Heart right ventricle (tissue), 16 donors: ENCODE measurements around the gene SPATA4. TPM values are rescaled to one million over a fixed set of nuclear protein-coding genes. Genes with fewer than 3 reads are reported as not detected.

ENCODE experiments used
- ATAC-seq, 8 donors: fragments of 200-7000 bp; cut with Tn5 transposase; one replicate each; pipeline ENCODE4 v1.9.1; 2020; ENCODE audit warnings: mild to moderate bottlenecking in 8 of 8, moderate library complexity in 8 of 8, moderate number of reproducible peaks in 1 of 8
- DNase-seq, 2 donors: peaks; one replicate each; pipeline ENCODE4 v3.0.0-alpha.2; 2020
- H3K27ac ChIP-seq, 10 donors: fragments of 200-600 bp; sonication (generic) in 2 of 10; one replicate each; pipeline versions ENCODE4 v1.5.0 to v1.8.0; 2020 to 2022; ENCODE audit warnings: mild to moderate bottlenecking in 3 of 10
- H3K27me3 ChIP-seq, 7 donors: fragments of 200-600 bp; one replicate each; pipeline ENCODE4 v1.8.0; 2021 to 2022; ENCODE audit warnings: mild to moderate bottlenecking in 2 of 7
- H3K36me3 ChIP-seq, 9 donors: fragments of 200-600 bp; sonication (generic) in 1 of 9; one replicate each; pipeline versions ENCODE4 v1.5.0 to v1.8.0; 2020 to 2022; ENCODE audit warnings: mild to moderate bottlenecking in 2 of 9
- H3K4me1 ChIP-seq, 9 donors: fragments of 200-600 bp; sonication (generic) in 1 of 9; one replicate each; pipeline versions ENCODE4 v1.5.0 to v1.8.0; 2020 to 2022; ENCODE audit warnings: mild to moderate bottlenecking in 4 of 9
- H3K4me3 ChIP-seq, 10 donors: fragments of 200-600 bp; sonication (generic) in 2 of 10; one replicate each; pipeline versions ENCODE4 v1.5.0 to v1.8.0; 2020 to 2022; ENCODE audit warnings: mild to moderate bottlenecking in 7 of 10, moderate library complexity in 2 of 10
- H3K9me3 ChIP-seq, 11 donors: fragments of 200-600 bp in 10 of 11; sonication (generic) in 2 of 11; one replicate each; pipeline versions ENCODE4 v1.5.0 to v1.8.0; 2013 to 2022; ENCODE audit warnings: mild to moderate bottlenecking in 2 of 11, control low read depth in 1 of 11, moderate library complexity in 1 of 11
- WGBS, 2 donors: extraction: QIAGEN DNeasy Blood & Tissue Kit; methylation state at CpG; one replicate each; pipeline ENCODE4 v1.1.7; 2013; ENCODE audit warnings: inconsistent platforms in 1 of 2; 5-methylcytosine and 5-hydroxymethylcytosine counted together
- intact Hi-C, 10 donors: fragments of 100-400 bp; cut with DNase I; formaldehyde crosslinking; loops; one replicate each; pipeline versions ENCODE4 v1.11.1 to v1.14.2; 2022
- polyA plus RNA-seq, 2 donors: library from polyadenylated mRNA; stranded (reverse); fragments of 200-250 nt; gene quantifications; one replicate each; pipeline ENCODE4 v1.2.3, GENCODE V29; 2013
- total RNA-seq, 10 donors: library from RNA; stranded (reverse); fragmentation: NEBNext Ultra II Directional in 3 of 10; extraction: Animal tissue kit (Norgen Biotek cat#: 25700) in 3 of 10; gene quantifications; one replicate each; pipeline versions ENCODE4 v1.2.1 to v1.2.4, GENCODE V29; 2021 to 2023
- TF ChIP-seq, protein P1 (sequence below), 9 donors: fragments of 200-600 bp; sonication (generic) in 2 of 9; IDR thresholded peaks; one replicate each; pipeline versions ENCODE4 v1.5.0 to v1.8.0; 2021 to 2022; ENCODE audit warnings: antibody characterized with exemption in 9 of 9, mild to moderate bottlenecking in 5 of 9, moderate library complexity in 1 of 9
- donor health status: Arrhythmogenic right ventricular cardiomyopathy.
- donor health status: ischemic (EF 13 %, LVEDD 7.1; RV severe dilation, severe dysfunction).
- donor health status: healthy with polysubstance abuse.
- donor health status: DM: no; HTN: yes; CAD: no.
- donor health status: DM: no; HTN: no; CAD: no.
- donor health status: ischemic (EF 25% LVEDD 6.9; RV normal size, moderate dysfunction).
- donor health status: ischemic (EF 25% LVEDD 5.7; RV mildly dilated, moderate dysfunction).
- donor health status: healthy.
- donor health status: DM: yes; HTN: yes; CAD: no.
- donor health status: Ischemic cardiomyopathy.
- donor health status: ischemic (EF 35%, LVEDD 5.7; RV mildly dilated, moderate dysfunction).
- donor health status: nonischemic (EF 11% LVEDD 7.7; RV severe dilation, severe dysfunction).
- donor health status: DM: yes; HTN: yes; CAD: no.
- donor health status: PGD.
- donor health status: ischemic (EF 29% LVEDD 5.4; RV normal size, mild dysfunction).
- donor health status: nonischemic (EF 23%, LVEDD 6.1; RV moderate dilation, normal function).

SPATA4 gene
- total and polyA plus RNA-seq, 12 donors: 0.16 to 0.99 (median 0.37) TPM; not detected in 1

DNA sequence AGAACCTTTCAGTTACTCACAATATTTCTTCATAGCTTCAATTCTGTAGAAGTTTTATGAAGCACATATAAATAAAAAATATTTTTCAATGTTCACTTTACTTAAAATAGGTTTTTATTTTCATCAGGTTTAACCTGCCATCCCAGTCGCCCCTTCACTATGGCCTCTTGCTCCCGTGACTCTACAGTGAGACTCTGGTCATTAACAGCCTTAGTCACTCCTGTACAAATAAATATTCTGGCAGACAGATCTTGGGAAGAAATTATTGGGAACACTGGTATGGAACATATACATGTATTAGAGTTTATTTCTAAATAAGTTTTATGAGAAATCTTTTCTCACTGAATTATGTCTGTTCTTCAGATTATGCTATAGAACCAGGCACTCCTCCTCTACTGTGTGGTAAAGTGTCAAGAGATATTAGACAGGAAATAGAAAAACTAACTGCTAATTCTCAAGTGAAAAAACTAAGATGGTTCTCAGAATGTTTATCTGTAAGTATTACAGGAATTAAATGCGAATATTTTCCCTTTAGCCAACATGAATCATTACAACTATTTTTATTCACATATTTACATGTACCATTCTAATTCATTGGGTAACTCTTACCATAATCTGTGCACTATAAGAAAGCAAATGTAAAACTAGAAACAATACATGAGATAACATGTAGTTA lies 45.6 kb downstream of the SPATA4 start:
- Histone ChIP-seq H3K4me3 (no peak overlapping the region), H3K27me3 (no peaks in the 10 kb centered on the region), H3K36me3 (no peaks in the 10 kb centered on the region), H3K4me1 (no peaks in the 10 kb centered on the region), H3K27ac (no peak overlapping the region), H3K9me3 (no peaks in the 10 kb centered on the region)
- ATAC-seq (no peak), DNase-seq (no peak)
- intact Hi-C loops: loop anchor here (1.0 to 10.0 kb wide), 9 partner anchors 127 to 195 kb away; no protein-coding TSS in a partner anchor
- TF ChIP-seq, protein P1, sequence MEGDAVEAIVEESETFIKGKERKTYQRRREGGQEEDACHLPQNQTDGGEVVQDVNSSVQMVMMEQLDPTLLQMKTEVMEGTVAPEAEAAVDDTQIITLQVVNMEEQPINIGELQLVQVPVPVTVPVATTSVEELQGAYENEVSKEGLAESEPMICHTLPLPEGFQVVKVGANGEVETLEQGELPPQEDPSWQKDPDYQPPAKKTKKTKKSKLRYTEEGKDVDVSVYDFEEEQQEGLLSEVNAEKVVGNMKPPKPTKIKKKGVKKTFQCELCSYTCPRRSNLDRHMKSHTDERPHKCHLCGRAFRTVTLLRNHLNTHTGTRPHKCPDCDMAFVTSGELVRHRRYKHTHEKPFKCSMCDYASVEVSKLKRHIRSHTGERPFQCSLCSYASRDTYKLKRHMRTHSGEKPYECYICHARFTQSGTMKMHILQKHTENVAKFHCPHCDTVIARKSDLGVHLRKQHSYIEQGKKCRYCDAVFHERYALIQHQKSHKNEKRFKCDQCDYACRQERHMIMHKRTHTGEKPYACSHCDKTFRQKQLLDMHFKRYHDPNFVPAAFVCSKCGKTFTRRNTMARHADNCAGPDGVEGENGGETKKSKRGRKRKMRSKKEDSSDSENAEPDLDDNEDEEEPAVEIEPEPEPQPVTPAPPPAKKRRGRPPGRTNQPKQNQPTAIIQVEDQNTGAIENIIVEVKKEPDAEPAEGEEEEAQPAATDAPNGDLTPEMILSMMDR (IDR thresholded peaks at IDR 0.05): no peak
- WGBS, 2 donors: 64 to 75% methylated on average over 3 of the region's 3 CpGs

DNA sequence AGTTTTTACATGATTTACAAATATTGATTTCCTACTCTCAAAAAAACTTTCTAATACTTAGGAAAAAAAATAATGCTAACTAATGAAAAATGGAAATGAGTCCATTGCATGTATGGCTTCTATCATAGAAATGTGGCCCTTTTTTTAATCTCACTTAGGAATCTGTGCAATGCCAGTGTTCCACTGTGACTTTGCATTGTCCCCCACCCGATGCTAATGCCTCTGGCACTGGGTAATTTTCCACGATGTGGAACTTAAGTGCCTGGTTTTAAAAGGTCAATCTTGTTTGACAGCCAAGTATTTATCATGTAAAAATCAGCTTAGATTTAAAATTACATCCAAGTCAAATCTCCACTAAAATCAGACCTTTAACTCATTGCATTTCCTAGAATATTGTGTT lies 53.1 kb downstream of the SPATA4 start:
- Histone ChIP-seq H3K27me3 (no peaks in the 10 kb centered on the region), H3K4me3 (no peak overlapping the region), H3K27ac (no peak overlapping the region), H3K4me1 (no peaks in the 10 kb centered on the region), H3K9me3 (no peaks in the 10 kb centered on the region), H3K36me3 (no peaks in the 10 kb centered on the region)
- TF ChIP-seq, protein P1 (IDR thresholded peaks at IDR 0.05): no peak
- 61 to 69% methylated on average over 2 of the region's 2 CpGs for WGBS, 2 donors
- intact Hi-C loops: loop anchor here in 1 of 10 donors (10.0 kb wide), 1 partner anchor 203 kb away; no protein-coding TSS in a partner anchor
- ATAC-seq (no peak), DNase-seq (no peak)

DNA sequence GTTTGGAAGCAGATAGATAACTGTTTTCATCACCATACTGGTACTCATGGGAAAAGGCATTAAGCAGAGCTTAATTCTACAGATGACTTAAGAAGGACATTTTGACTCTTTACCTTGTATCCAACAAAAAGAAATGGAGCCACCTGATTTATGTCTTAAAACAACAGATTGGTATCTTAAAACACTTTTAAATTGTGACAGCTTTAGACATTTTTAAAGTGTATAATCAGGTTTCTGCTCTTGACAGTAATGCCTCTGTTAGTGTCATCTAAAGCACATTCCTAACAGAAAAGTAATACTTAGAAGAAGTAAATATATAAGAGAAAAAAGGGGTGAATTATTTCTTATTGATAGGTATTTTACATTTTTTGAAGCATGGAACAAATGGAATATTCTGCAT lies 55.9 kb downstream of the SPATA4 start:
- no peak overlapping the region for H3K4me3 ChIP-seq
- no peaks in the 10 kb centered on the region for H3K27me3 ChIP-seq
- no peak overlapping the region for H3K27ac ChIP-seq
- H3K36me3 ChIP-seq: no peaks in the 10 kb centered on the region
- TF ChIP-seq, protein P1 (IDR thresholded peaks at IDR 0.05): no peak
- DNase-seq (no peak), ATAC-seq (no peak)
- H3K4me1 ChIP-seq: no peaks in the 10 kb centered on the region
- H3K9me3 ChIP-seq: no peaks in the 10 kb centered on the region
- intact Hi-C loops: no loop called here

- TF ChIP-seq, protein P1 (IDR thresholded peaks at IDR 0.05): no peak
- H3K9me3 ChIP-seq: no peaks in the 10 kb centered on the region
- no peaks in the 10 kb centered on the region for H3K27me3 ChIP-seq
- no peak overlapping the region for H3K27ac ChIP-seq
- H3K4me1 ChIP-seq: no peaks in the 10 kb centered on the region
- no peak for DNase-seq
- no peak for ATAC-seq
- no peaks in the 10 kb centered on the region for H3K36me3 ChIP-seq
- no peak overlapping the region for H3K4me3 ChIP-seq
- intact Hi-C loops: no loop called here
Observed at GRCh38 chr4:176137631-176138030, 57.8 kb downstream of the SPATA4 start.
